K562 (cell line): ENCODE data around the gene NRXN3. TPM values are rescaled to one million over a fixed set of nuclear protein-coding genes. Genes with fewer than 3 reads are reported as not detected.

Experiments
- ATAC-seq: fragments of 200-7000 bp; cut with Tn5 transposase; 3 replicates; pipeline ENCODE4 v1.9.1; 2020; ENCODE audit warnings: moderate library complexity
- BruUV-seq: library from RNA; stranded (reverse); fragments of 400-500 nt; replicated peaks from 2 replicates; lab custom pipeline; 2021; lab: Mats Ljungman, UMichigan
- CTCF ChIA-PET: fragments of 300-600 bp; formaldehyde crosslinking; extraction: SDS; loops from one replicate; lab custom pipeline; 2021; ENCODE audit warnings: low intra/inter-chr PET ratio; lab: Yijun Ruan, JAX
- POLR2A ChIA-PET: fragments of 300-600, 350-650 bp; sonication (Branson Sonifier 250); formaldehyde crosslinking; extraction: SDS; loops from one replicate; lab custom pipeline; 2021; ENCODE audit warnings: antibody characterized with exemption, inconsistent platforms; lab: Yijun Ruan, JAX
- DNase-seq, 4 experiments: peaks; one replicate each; pipeline versions ENCODE4 v3.0.0 to v3.0.0-alpha.2; 2011 to 2018; ENCODE audit warnings: low spot score in 3 of 4, mixed read lengths in 3 of 4; ENCODE audit errors: extremely low read depth in 1 of 4
- FAIRE-seq: peaks from 2 replicates; lab custom pipeline; 2011; peaks lifted over from hg19 to GRCh38; lab: Jason Lieb, UNC
- H2AFZ ChIP-seq: 2 replicates; pipeline ENCODE4 v1.6.0; 2011; ENCODE audit warnings: low read depth, low read length, control low read depth, inconsistent platforms
- H3K27ac ChIP-seq: fragments of 200-600 bp; 3 replicates; pipeline ENCODE4 v1.8.0; 2011; ENCODE audit warnings: low read depth, mild to moderate bottlenecking, control low read depth, inconsistent platforms, low read length, moderate library complexity, mixed read lengths; ENCODE audit errors: extremely low read depth
- H3K27me3 ChIP-seq, 2 experiments: fragments of 300-600 bp in 1 of 2; 2 replicates in 1 of 2; 3 replicates in 1 of 2; pipeline versions ENCODE4 v1.6.0 to v1.8.0; 2011; ENCODE audit warnings: inconsistent platforms in 2 of 2, low read length in 2 of 2, mild to moderate bottlenecking in 1 of 2, mixed read lengths in 1 of 2, moderate library complexity in 1 of 2; ENCODE audit not compliant: control insufficient read depth in 2 of 2, insufficient read depth in 2 of 2
- H3K36me3 ChIP-seq: fragments of 300-600 bp; 3 replicates; pipeline ENCODE4 v1.8.0; 2011; ENCODE audit warnings: mild to moderate bottlenecking, low read length, inconsistent platforms; ENCODE audit not compliant: control insufficient read depth, insufficient read depth
- H3K4me1 ChIP-seq, 2 experiments: fragments of 200-600 bp in 1 of 2; replicated peaks in 1 of 2; 2 replicates in 1 of 2; 3 replicates in 1 of 2; pipeline versions ENCODE4 v1.5.1 to v1.8.0; 2011; ENCODE audit warnings: inconsistent platforms in 2 of 2, low read length in 2 of 2, mild to moderate bottlenecking in 1 of 2, mixed read lengths in 1 of 2, moderate library complexity in 1 of 2; ENCODE audit not compliant: control insufficient read depth in 2 of 2, insufficient read depth in 2 of 2
- H3K4me2 ChIP-seq: 2 replicates; pipeline ENCODE4 v1.6.1; 2011; ENCODE audit warnings: low read length, control low read depth, inconsistent platforms, mixed read lengths; ENCODE audit not compliant: insufficient read depth
- H3K4me3 ChIP-seq: fragments of 200-600 bp; sonication (generic), shearing (Covaris generic); 2 replicates; pipeline ENCODE4 v1.5.1; 2016; ENCODE audit warnings: control low read depth, inconsistent platforms
- H3K79me2 ChIP-seq: fragments of 200-600 bp; 3 replicates; pipeline ENCODE4 v1.8.0; 2011; ENCODE audit warnings: low read length, inconsistent platforms; ENCODE audit not compliant: control insufficient read depth, insufficient read depth
- H3K9ac ChIP-seq, 2 experiments: 2 replicates each; pipeline versions ENCODE4 v1.6.0 to v1.6.1; 2011; ENCODE audit warnings: low read depth in 2 of 2, low read length in 2 of 2, control low read depth in 1 of 2, inconsistent platforms in 1 of 2, mild to moderate bottlenecking in 1 of 2, mixed read lengths in 1 of 2; ENCODE audit not compliant: insufficient read depth in 1 of 2
- H3K9me1 ChIP-seq: one replicate; pipeline ENCODE4 v1.6.0; 2011; ENCODE audit warnings: inconsistent platforms, mild to moderate bottlenecking, low read length, moderate library complexity; ENCODE audit not compliant: control insufficient read depth, insufficient read depth
- H3K9me3 ChIP-seq: replicated peaks from 2 replicates; pipeline ENCODE4 v1.5.1; 2011; ENCODE audit warnings: low read depth, low read length, inconsistent platforms; ENCODE audit not compliant: control insufficient read depth, insufficient read depth
- H4K20me1 ChIP-seq: replicated peaks from 2 replicates; pipeline ENCODE4 v1.6.1; 2011; ENCODE audit warnings: low read length, inconsistent platforms, mixed read lengths; ENCODE audit not compliant: control insufficient read depth, insufficient read depth
- BDP1 ChIP-seq: IDR thresholded peaks from 3 replicates; pipeline ENCODE4 v1.6.1; 2011; ENCODE audit not compliant: insufficient read length, insufficient read depth
- C11orf30 ChIP-seq: fragments of 450-650 bp; IDR thresholded peaks from 2 replicates; pipeline ENCODE4 v1.6.1; 2016; ENCODE audit warnings: low read depth, mild to moderate bottlenecking
- FOSL1 ChIP-seq: fragments of 200-800 bp; sonication (Bioruptor generic); conservative IDR thresholded peaks from 2 replicates; pipeline ENCODE4 v1.6.1; 2016; ENCODE audit warnings: missing genetic modification characterization, missing compliant biosample characterization
- WGBS: fragments of 100-300 bp; shearing (Covaris generic); methylation state at CpG from one replicate; pipeline ENCODE4 v1.1.6; 2016; ENCODE audit warnings: low coverage, mixed read lengths; ENCODE audit not compliant: insufficient coverage; ENCODE audit errors: missing lambda C conversion rate; 5-methylcytosine and 5-hydroxymethylcytosine counted together
- in situ Hi-C: fragments of 300-500 bp; cut with MboI; formaldehyde crosslinking; loops from 4 replicates; pipeline ENCODE4 v1.15.0; 2018; ENCODE audit warnings: inconsistent platforms, mixed read lengths
- intact Hi-C: fragments of 100-400 bp; cut with micrococcal nuclease; formaldehyde crosslinking; loops from 2 replicates; pipeline ENCODE4 v1.14.2; 2022
- polyA plus RNA-seq, 8 experiments: library from polyadenylated mRNA; depleted of rRNA in 4 of 8; stranded (reverse) in 5 of 8; unstranded in 3 of 8; fragments of >200 nt; fragmentation: Nextera tagmentation in 2 of 8; fragmentation: Illumina TruSeq in 1 of 8; extraction: Ambion mirVana in 2 of 8; extraction: Trizol in 1 of 8; gene quantifications; 2 replicates each; pipeline versions ENCODE4 v1.2.1 to v1.2.3, GENCODE V29; 2011 to 2014; ENCODE audit warnings: inconsistent platforms in 1 of 8, missing spikeins in 1 of 8
- total RNA-seq, 7 experiments: library from RNA; depleted of rRNA in 6 of 7; stranded (reverse); fragments of >200 nt in 6 of 7; fragmentation: Illumina TruSeq in 2 of 7; extraction: Trizol in 2 of 7; gene quantifications; 2 replicates each; pipeline versions ENCODE4 v1.2.1 to v1.2.3, GENCODE V29; 2011 to 2021; ENCODE audit warnings: low replicate concordance in 1 of 7
- TF ChIP-seq, protein P1 (sequence below), 2 experiments: fragments of 450-650 bp in 1 of 2; sonication (generic) in 1 of 2; formaldehyde crosslinking in 1 of 2; IDR thresholded peaks in 1 of 2; conservative IDR thresholded peaks in 1 of 2; 2 replicates each; pipeline versions ENCODE4 v1.6.1 to v1.8.1; 2016 to 2023; ENCODE audit warnings: mild to moderate bottlenecking in 2 of 2, moderate library complexity in 2 of 2, inconsistent platforms in 1 of 2, missing genetic modification reagents in 1 of 2
- TF ChIP-seq, protein P2 (sequence below): fragments of 450-650 bp; IDR thresholded peaks from 2 replicates; pipeline ENCODE4 v1.7.1; 2018; ENCODE audit warnings: mild to moderate bottlenecking, low read depth; ENCODE audit not compliant: partially characterized antibody

Gene NRXN3
- total and polyA plus RNA-seq, 9 of the 15 experiments (the other 6 are each of a cell fraction or from before 2014, with no cell fraction given), result 0.09 TPM; not detected in 8

DNA sequence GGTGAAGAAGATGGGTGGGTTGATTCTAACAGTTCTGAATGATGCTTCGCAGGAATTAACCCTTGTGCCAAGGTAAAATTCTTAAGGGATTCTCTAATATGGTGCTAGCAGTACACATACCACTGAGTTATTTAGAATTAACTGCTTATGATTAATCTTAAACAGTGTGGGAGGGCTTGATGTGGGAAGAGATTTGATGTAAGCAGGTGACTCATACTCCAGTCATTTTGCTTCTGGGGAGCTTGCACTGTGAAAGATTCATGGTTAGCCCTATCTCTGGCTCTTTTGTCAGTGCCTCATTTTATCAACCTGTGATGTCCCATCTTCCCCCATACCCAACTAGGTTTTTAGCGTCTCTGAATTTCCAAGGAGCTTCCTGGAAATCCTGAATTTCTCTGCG is 83.8 kb downstream of the NRXN3 start:
- H3K4me3 ChIP-seq, result no peak overlapping the region
- FAIRE-seq, result no peak
- H3K9ac ChIP-seq, result no peak overlapping the region
- ATAC-seq, result no peak
- no peak overlapping the region for H2AFZ ChIP-seq
- H3K27ac ChIP-seq, result no peak overlapping the region
- TF ChIP-seq, protein P1, sequence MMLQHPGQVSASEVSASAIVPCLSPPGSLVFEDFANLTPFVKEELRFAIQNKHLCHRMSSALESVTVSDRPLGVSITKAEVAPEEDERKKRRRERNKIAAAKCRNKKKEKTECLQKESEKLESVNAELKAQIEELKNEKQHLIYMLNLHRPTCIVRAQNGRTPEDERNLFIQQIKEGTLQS (IDR thresholded peaks at IDR 0.05), result peak; percentile 8; the same call in 1 of the 2 replicates
- TF ChIP-seq, protein P1 (CRISPR knock-in tag; conservative IDR thresholded peaks at IDR 0.05), result no peak
- TF ChIP-seq, protein P2, sequence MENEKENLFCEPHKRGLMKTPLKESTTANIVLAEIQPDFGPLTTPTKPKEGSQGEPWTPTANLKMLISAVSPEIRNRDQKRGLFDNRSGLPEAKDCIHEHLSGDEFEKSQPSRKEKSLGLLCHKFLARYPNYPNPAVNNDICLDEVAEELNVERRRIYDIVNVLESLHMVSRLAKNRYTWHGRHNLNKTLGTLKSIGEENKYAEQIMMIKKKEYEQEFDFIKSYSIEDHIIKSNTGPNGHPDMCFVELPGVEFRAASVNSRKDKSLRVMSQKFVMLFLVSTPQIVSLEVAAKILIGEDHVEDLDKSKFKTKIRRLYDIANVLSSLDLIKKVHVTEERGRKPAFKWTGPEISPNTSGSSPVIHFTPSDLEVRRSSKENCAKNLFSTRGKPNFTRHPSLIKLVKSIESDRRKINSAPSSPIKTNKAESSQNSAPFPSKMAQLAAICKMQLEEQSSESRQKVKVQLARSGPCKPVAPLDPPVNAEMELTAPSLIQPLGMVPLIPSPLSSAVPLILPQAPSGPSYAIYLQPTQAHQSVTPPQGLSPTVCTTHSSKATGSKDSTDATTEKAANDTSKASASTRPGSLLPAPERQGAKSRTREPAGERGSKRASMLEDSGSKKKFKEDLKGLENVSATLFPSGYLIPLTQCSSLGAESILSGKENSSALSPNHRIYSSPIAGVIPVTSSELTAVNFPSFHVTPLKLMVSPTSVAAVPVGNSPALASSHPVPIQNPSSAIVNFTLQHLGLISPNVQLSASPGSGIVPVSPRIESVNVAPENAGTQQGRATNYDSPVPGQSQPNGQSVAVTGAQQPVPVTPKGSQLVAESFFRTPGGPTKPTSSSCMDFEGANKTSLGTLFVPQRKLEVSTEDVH, result no peak
- TF ChIP-seq BDP1, result no peak
- TF ChIP-seq FOSL1 (tag), result peak; percentile 69
- no peak for TF ChIP-seq C11orf30
- TF ChIP-seq, all 486 proteins: peak for 2
- Histone ChIP-seq H3K9me3 (no peaks in the 10 kb centered on the region), H4K20me1 (no peaks in the 10 kb centered on the region), H3K9me1 (no peaks in the 10 kb centered on the region), H3K4me2 (no peak overlapping the region), H3K36me3 (no peaks in the 10 kb centered on the region), H3K79me2 (no peaks in the 10 kb centered on the region), H3K4me1 (no peaks in the 10 kb centered on the region), H3K27me3 (no peaks in the 10 kb centered on the region; a peak in 1 of 5 replicates)
- intact Hi-C loops (no loop called here), in situ Hi-C loops (no loop called here)
- POLR2A ChIA-PET, result no interaction called here
- CTCF ChIA-PET, result no interaction called here
- WGBS, result 0% methylated on average over 3 of the region's 3 CpGs
- DNase-seq, result peak in 1 of 4 experiments; percentile 3
- BruUV-seq, result no TSS peak
